Hepatocyte (in vitro differentiated cells): ENCODE data around the gene EPB41L1.

Experiments
- EZH2phosphoT487 ChIP-seq: fragments of 200-600 bp; sonication (generic); IDR thresholded peaks from one replicate; pipeline ENCODE4 v1.6.1; 2018; ENCODE audit warnings: antibody characterized with exemption, mild to moderate bottlenecking, low read depth, moderate library complexity; ENCODE audit not compliant: unreplicated experiment, severe bottlenecking
- TF ChIP-seq, protein P1 (sequence below): fragments of 200-600 bp; sonication (generic); IDR thresholded peaks from 2 replicates; pipeline ENCODE4 v1.5.1; 2016; ENCODE audit warnings: antibody characterized with exemption, mild to moderate bottlenecking; ENCODE audit not compliant: poor library complexity

DNA sequence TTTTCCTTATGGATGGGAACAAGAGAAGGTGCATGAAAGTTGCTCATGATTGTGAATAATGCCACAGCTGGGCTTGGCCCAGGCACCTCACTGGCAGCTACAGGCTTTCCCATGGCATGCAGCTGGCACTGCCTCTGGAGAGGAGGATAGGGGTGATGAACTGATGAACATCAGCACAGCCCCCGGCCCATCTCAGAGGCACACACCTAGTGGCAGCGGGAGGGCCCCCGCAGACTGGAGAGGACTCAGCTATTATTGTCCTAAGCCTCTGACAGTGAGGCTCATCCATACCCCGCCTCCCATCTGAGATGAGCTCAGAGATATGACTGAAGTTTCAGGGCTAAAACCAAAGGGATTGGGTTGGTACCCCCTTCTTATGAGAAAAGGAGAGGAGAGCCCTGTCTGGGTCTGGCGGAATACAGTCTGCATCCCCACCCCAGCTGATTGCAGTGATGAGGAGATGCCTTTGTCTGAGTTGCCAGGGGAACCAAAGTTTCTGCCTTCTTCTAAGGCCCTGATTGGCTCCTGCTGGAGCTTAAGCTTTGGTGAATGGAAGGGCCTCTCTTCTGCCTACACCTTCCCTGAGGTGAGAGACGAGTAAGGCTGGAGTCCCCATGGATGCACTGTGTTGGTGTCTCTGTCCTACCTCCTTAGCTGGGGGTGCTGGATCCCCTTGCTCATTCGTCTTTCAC, 27.6 kb upstream of the EPB41L1 start:
- no peak for TF ChIP-seq EZH2phosphoT487
- TF ChIP-seq, protein P1, sequence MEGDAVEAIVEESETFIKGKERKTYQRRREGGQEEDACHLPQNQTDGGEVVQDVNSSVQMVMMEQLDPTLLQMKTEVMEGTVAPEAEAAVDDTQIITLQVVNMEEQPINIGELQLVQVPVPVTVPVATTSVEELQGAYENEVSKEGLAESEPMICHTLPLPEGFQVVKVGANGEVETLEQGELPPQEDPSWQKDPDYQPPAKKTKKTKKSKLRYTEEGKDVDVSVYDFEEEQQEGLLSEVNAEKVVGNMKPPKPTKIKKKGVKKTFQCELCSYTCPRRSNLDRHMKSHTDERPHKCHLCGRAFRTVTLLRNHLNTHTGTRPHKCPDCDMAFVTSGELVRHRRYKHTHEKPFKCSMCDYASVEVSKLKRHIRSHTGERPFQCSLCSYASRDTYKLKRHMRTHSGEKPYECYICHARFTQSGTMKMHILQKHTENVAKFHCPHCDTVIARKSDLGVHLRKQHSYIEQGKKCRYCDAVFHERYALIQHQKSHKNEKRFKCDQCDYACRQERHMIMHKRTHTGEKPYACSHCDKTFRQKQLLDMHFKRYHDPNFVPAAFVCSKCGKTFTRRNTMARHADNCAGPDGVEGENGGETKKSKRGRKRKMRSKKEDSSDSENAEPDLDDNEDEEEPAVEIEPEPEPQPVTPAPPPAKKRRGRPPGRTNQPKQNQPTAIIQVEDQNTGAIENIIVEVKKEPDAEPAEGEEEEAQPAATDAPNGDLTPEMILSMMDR: no peak
